Loucy (cell line): ENCODE results near the gene EIF2S2.

Experiments
- H2AFZ ChIP-seq: fragments of 200-600 bp; sonication (generic); 2 replicates; pipeline ENCODE4 v1.6.0; 2016; ENCODE audit warnings: antibody characterized with exemption, mild to moderate bottlenecking, low read length, moderate library complexity
- H3F3A ChIP-seq: fragments of 200-600 bp; 2 replicates; pipeline ENCODE4 v1.6.0; 2016; ENCODE audit warnings: antibody characterized with exemption, low read depth, mild to moderate bottlenecking
- H3K27me3 ChIP-seq: fragments of 200-600 bp; sonication (generic); 2 replicates; pipeline ENCODE4 v1.6.1; 2014; ENCODE audit warnings: low read length, mild to moderate bottlenecking; ENCODE audit not compliant: insufficient read depth, poor library complexity, severe bottlenecking
- H3K36me3 ChIP-seq: fragments of 200-600 bp; sonication (generic); 2 replicates; pipeline ENCODE4 v1.6.1; 2016; ENCODE audit warnings: low read length; ENCODE audit not compliant: insufficient read depth
- H3K4me1 ChIP-seq: fragments of 200-600 bp; sonication (generic); 2 replicates; pipeline ENCODE4 v1.5.1; 2014; ENCODE audit warnings: low read length, mild to moderate bottlenecking; ENCODE audit not compliant: insufficient read depth, poor library complexity, severe bottlenecking
- H3K4me2 ChIP-seq: fragments of 200-600 bp; sonication (generic); 2 replicates; pipeline ENCODE4 v1.6.0; 2014; ENCODE audit warnings: antibody characterized with exemption, low read length, low read depth, mild to moderate bottlenecking; ENCODE audit not compliant: poor library complexity, severe bottlenecking
- H3K4me3 ChIP-seq: fragments of 200-600 bp; sonication (generic); 2 replicates; pipeline ENCODE4 v1.5.1; 2014; ENCODE audit warnings: low read length, mild to moderate bottlenecking, mixed read lengths; ENCODE audit not compliant: poor library complexity, severe bottlenecking
- H3K79me2 ChIP-seq: fragments of 200-600 bp; sonication (generic); 2 replicates; pipeline ENCODE4 v1.6.1; 2014; ENCODE audit warnings: low read length; ENCODE audit not compliant: insufficient read depth
- H3K9ac ChIP-seq: fragments of 200-600 bp; sonication (generic); 2 replicates; pipeline ENCODE4 v1.6.0; 2014; ENCODE audit warnings: mild to moderate bottlenecking, low read depth, low read length, moderate library complexity; ENCODE audit not compliant: poor library complexity, severe bottlenecking
- H3K9me2 ChIP-seq: fragments of 200-600 bp; sonication (generic); replicated peaks from 2 replicates; pipeline ENCODE4 v1.6.1; 2016; ENCODE audit warnings: low read depth, low read length, mixed read lengths
- H3K9me3 ChIP-seq: fragments of 200-600 bp; sonication (generic); 2 replicates; pipeline ENCODE4 v1.6.1; 2014; ENCODE audit warnings: mild to moderate bottlenecking, antibody characterized with exemption, low read length, low read depth; ENCODE audit not compliant: insufficient read depth
- H4K20me1 ChIP-seq: fragments of 200-600 bp; sonication (generic); 2 replicates; pipeline ENCODE4 v1.6.0; 2014; ENCODE audit warnings: antibody characterized with exemption, low read length, mild to moderate bottlenecking; ENCODE audit not compliant: insufficient read depth, poor library complexity, severe bottlenecking
- EZH2phosphoT487 ChIP-seq: fragments of 200-600 bp; IDR thresholded peaks from 2 replicates; pipeline ENCODE4 v1.6.1; 2018; ENCODE audit warnings: antibody characterized with exemption, mild to moderate bottlenecking, moderate library complexity, borderline replicate concordance
- TF ChIP-seq, protein P1 (sequence below): fragments of 200-600 bp; sonication (generic); conservative IDR thresholded peaks from 2 replicates; pipeline ENCODE4 v1.5.1; 2014; ENCODE audit warnings: mild to moderate bottlenecking, antibody characterized with exemption, low read length

Gene EIF2S2

DNA sequence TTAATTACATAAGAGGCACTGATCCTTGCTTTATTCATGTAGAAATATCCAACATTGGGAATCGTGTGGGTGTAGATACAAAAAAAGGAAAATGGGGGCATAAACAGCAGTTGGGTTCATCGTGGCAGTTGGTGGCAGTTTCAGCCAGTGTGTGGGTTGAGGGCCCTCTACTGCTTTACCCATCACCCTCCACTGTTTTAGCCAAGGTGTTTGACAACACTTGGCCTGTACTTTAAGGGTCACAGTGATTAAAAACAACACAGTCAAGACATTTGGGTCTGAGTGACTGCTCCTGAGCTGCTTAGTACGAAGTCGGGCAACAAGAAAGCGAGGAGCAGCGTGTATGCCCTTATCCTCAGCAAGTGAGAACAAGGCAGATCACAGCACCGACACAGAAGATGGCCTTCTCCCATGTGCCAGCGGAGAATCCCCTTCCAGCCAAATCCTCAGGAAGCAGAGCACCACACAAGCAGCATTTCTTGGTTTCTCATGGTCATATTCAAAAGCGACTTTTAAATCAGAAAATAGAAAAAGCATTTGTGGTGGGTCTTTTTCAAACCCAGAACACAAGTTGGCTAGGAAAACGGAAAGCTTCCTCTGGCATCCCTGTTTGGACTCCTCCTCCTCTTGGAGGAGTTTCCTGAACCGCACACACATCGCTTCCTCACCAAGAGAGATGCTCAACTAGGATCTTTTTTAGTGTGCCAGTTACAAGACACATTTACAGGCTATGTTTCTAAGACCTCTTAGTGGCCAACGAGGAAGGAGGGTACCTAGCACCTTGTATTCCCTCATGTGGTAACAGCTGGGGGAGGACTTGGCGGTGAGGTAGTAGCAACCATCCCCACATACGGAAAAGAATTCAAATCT is 23.5 kb downstream of the EIF2S2 start:
- Histone ChIP-seq H3K4me2 (no peak overlapping the region), H4K20me1 (peaks cover 41% of the 10 kb centered on the region), H2AFZ (no peak overlapping the region), H3K4me1 (peaks cover 3% of the 10 kb centered on the region), H3K4me3 (no peak overlapping the region), H3K9me2 (no peaks in the 10 kb centered on the region), H3K79me2 (peaks cover 16% of the 10 kb centered on the region; the same call in 1 of the 2 replicates), H3F3A (no peaks in the 10 kb centered on the region), H3K9me3 (no peaks in the 10 kb centered on the region), H3K27me3 (no peaks in the 10 kb centered on the region), H3K9ac (no peak overlapping the region), H3K36me3 (peaks cover 82% of the 10 kb centered on the region)
- TF ChIP-seq, protein P1, sequence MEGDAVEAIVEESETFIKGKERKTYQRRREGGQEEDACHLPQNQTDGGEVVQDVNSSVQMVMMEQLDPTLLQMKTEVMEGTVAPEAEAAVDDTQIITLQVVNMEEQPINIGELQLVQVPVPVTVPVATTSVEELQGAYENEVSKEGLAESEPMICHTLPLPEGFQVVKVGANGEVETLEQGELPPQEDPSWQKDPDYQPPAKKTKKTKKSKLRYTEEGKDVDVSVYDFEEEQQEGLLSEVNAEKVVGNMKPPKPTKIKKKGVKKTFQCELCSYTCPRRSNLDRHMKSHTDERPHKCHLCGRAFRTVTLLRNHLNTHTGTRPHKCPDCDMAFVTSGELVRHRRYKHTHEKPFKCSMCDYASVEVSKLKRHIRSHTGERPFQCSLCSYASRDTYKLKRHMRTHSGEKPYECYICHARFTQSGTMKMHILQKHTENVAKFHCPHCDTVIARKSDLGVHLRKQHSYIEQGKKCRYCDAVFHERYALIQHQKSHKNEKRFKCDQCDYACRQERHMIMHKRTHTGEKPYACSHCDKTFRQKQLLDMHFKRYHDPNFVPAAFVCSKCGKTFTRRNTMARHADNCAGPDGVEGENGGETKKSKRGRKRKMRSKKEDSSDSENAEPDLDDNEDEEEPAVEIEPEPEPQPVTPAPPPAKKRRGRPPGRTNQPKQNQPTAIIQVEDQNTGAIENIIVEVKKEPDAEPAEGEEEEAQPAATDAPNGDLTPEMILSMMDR: no peak
- no peak for TF ChIP-seq EZH2phosphoT487

DNA sequence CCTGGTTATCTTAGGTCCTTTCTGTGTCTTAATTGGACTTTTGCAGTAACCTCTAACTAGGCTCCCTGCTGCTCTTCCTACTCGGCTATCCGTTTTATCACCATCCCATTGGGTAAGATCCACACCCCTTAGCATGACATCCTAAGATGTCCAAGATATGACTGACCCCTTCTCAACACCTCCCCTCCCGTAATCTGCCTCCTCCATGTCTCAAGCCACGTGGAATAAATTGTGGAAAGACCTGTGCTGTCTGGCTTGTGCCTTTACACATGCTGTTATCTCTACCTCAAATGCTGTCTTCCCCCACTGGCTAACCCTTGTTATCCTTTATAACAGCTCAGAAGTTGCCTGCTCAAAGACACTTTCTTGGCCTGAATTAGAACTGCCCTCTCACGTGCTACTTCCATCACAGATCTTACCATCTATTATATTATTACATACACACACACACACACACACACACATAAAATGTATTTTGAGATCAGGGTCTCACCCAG is 26.5 kb downstream of the EIF2S2 start:
- TF ChIP-seq EZH2phosphoT487: no peak
- TF ChIP-seq, protein P1: no peak
- Histone ChIP-seq H4K20me1 (peaks cover 32% of the 10 kb centered on the region), H3K27me3 (no peaks in the 10 kb centered on the region), H3K4me3 (no peak overlapping the region), H3F3A (no peaks in the 10 kb centered on the region), H3K9me3 (no peaks in the 10 kb centered on the region), H3K4me1 (peaks cover 3% of the 10 kb centered on the region), H3K4me2 (no peak overlapping the region), H3K79me2 (peaks cover 12% of the 10 kb centered on the region; the same call in 1 of the 2 replicates), H3K36me3 (peaks cover 78% of the 10 kb centered on the region; the same call in 1 of the 2 replicates), H2AFZ (no peak overlapping the region), H3K9me2 (no peaks in the 10 kb centered on the region), H3K9ac (no peak overlapping the region)

DNA sequence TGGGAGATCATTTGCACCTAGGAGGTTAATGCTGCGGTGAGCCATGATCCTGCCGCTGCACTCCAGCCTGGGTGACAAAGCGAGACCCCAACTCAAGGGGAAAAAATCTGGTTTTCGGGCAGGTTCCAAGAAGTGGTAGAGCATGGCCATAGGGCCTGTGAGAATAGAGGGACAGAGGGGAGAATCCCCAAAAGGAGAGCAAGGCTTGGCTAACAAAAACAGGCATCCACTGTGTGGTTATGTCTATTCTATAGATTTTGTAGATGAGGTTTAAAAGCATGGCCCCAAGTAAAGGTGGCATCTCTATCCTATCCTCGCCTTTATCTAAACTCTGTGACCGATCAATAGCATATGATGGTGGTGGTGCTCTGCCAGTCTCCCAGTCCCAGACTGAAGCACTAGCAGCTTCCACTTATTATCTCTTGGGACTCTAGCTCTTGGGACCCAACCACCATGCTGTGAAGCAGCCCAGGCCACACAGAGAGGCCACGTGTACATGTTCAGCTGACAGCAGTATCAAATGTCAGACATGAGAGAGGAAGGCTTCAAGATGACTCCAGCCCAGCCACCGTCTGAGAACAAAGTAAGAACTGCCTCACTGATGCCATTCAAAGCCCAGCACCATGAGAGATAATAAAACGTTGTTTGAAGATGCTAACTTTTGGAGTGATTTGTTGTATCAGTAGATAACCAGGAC is 27.7 kb downstream of the EIF2S2 start:
- H3K9ac ChIP-seq: no peak overlapping the region
- no peaks in the 10 kb centered on the region for H3K9me3 ChIP-seq
- TF ChIP-seq, protein P1: no peak
- no peak for TF ChIP-seq EZH2phosphoT487
- peaks cover 12% of the 10 kb centered on the region; the same call in 1 of the 2 replicates for H3K79me2 ChIP-seq
- no peak overlapping the region for H2AFZ ChIP-seq
- no peaks in the 10 kb centered on the region for H3F3A ChIP-seq
- H3K36me3 ChIP-seq: peaks cover 79% of the 10 kb centered on the region; the same call in 1 of the 2 replicates
- H3K9me2 ChIP-seq: no peaks in the 10 kb centered on the region
- H3K4me2 ChIP-seq: no peak overlapping the region
- no peak overlapping the region for H3K4me3 ChIP-seq
- peaks cover 32% of the 10 kb centered on the region for H4K20me1 ChIP-seq
- H3K27me3 ChIP-seq: no peaks in the 10 kb centered on the region
- H3K4me1 ChIP-seq: peaks cover 3% of the 10 kb centered on the region
